Right lobe of liver (tissue), 6 donors: ENCODE results near the gene AFG1L. TPM values are rescaled to one million over a fixed set of nuclear protein-coding genes. Genes with fewer than 3 reads are reported as not detected.
A peak's percentile ranks its signal among the peaks of the same experiment; 100 is the strongest.

ENCODE experiments used
- ATAC-seq, 4 donors: fragments of 200-7000 bp; cut with Tn5 transposase; one replicate each; pipeline ENCODE4 v1.9.1; 2020; ENCODE audit warnings: mild to moderate bottlenecking in 4 of 4, moderate library complexity in 4 of 4
- DNase-seq, 3 donors: peaks; one replicate each; pipeline ENCODE4 v3.0.0-alpha.2; 2020
- H3K27ac ChIP-seq, 3 donors: fragments of 200-600 bp; one replicate each; pipeline ENCODE4 v1.8.0; 2022
- H3K27me3 ChIP-seq, 2 donors: fragments of 200-600 bp; one replicate each; pipeline ENCODE4 v1.8.0; 2022
- H3K36me3 ChIP-seq, 4 donors: fragments of 200-600 bp; sonication (generic) in 1 of 4; one replicate each; pipeline versions ENCODE4 v1.5.1 to v1.8.0; 2017 to 2022; ENCODE audit warnings: control low read depth in 1 of 4
- H3K4me1 ChIP-seq, 4 donors: fragments of 200-600 bp; sonication (generic) in 1 of 4; one replicate each; pipeline versions ENCODE4 v1.5.1 to v1.8.0; 2017 to 2022; ENCODE audit warnings: control low read depth in 1 of 4
- H3K4me3 ChIP-seq, 3 donors: fragments of 200-600 bp; one replicate each; pipeline ENCODE4 v1.8.0; 2022
- H3K9me3 ChIP-seq, 4 donors: fragments of 200-600 bp; sonication (generic) in 1 of 4; one replicate each; pipeline versions ENCODE4 v1.5.1 to v1.8.0; 2017 to 2022; ENCODE audit warnings: control low read depth in 1 of 4
- CTCF ChIP-seq, 4 donors: fragments of 200-600 bp in 3 of 4; fragments of 450-650 bp in 1 of 4; IDR thresholded peaks; one replicate each; pipeline versions ENCODE4 v1.5.1 to v1.8.0; 2016 to 2022; ENCODE audit warnings: antibody characterized with exemption in 4 of 4, mild to moderate bottlenecking in 2 of 4
- POLR2A ChIP-seq: fragments of 450-650 bp; IDR thresholded peaks from one replicate; pipeline ENCODE4 v1.6.1; 2017; ENCODE audit warnings: antibody characterized with exemption, mild to moderate bottlenecking
- WGBS: methylation state at CpG from one replicate; pipeline ENCODE4 v1.1.6; 2018; ENCODE audit warnings: low coverage, low lambda C conversion rate; ENCODE audit not compliant: insufficient coverage; ENCODE audit errors: missing lambda C conversion rate; 5-methylcytosine and 5-hydroxymethylcytosine counted together
- intact Hi-C, 2 donors: fragments of 100-400 bp; cut with DNase I; formaldehyde crosslinking; loops; one replicate each; pipeline versions ENCODE4 v1.11.2 to v1.14.1; 2022
- total RNA-seq, 6 experiments: library from RNA; depleted of rRNA in 2 of 6; stranded (reverse); fragments of >200 nt in 2 of 6; fragmentation: NEBNext Ultra II Directional in 3 of 6; extraction: Animal tissue kit (Norgen Biotek cat#: 25700) in 3 of 6; gene quantifications; one replicate each; pipeline versions ENCODE4 v1.1.0 to v1.2.4, GENCODE V29; 2016 to 2023
- donor health status: DM: no; HTN: yes; CAD: no.
- donor health status: DM: no; HTN: no; CAD: no.
- donor health status: DM: no; HTN: no; CAD: no.
- donor health status: DM: no; HTN: yes; CAD: no.
- donor health status: DM: no; HTN: yes; CAD: no.

AFG1L gene
- total RNA-seq, 6 experiments from 2014 or later, result 1.5 to 5.6 (median 4.6) TPM

DNA sequence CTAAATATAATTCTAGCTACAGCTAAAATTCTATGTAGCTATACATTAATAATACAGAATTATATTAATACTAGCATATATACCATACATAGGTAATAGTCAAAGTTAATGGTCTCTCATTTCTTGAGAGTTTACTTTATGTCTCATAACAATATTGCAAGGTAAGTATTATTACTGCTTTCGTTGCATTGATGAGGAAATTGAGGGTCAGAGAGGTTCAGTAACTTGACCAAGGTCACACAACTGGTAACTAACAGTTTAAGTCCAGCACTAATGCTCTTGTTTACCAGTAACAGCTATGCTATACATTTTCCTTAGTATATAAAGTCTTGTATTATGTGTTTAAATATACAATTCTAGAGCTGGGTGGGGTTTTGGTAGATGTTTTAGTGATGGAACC, 67.6 kb downstream of the AFG1L start:
- DNase-seq, result no peak
- no peaks in the 10 kb centered on the region for H3K36me3 ChIP-seq
- TF ChIP-seq CTCF (IDR thresholded peaks at IDR 0.05) (no peak), POLR2A (no peak)
- 32% methylated on average over 1 of the region's 1 CpG for WGBS
- H3K4me1 ChIP-seq, result peaks cover 0 to 26% (median 1%) of the 10 kb centered on the region in 4 donors
- H3K9me3 ChIP-seq, result no peaks in the 10 kb centered on the region
- H3K4me3 ChIP-seq, result no peak overlapping the region
- H3K27ac ChIP-seq, result peak overlapping the region in 2 of 3 donors; percentile 46 to 60
- no peak for ATAC-seq
- H3K27me3 ChIP-seq, result no peaks in the 10 kb centered on the region
- intact Hi-C loops, result no loop called here

DNA sequence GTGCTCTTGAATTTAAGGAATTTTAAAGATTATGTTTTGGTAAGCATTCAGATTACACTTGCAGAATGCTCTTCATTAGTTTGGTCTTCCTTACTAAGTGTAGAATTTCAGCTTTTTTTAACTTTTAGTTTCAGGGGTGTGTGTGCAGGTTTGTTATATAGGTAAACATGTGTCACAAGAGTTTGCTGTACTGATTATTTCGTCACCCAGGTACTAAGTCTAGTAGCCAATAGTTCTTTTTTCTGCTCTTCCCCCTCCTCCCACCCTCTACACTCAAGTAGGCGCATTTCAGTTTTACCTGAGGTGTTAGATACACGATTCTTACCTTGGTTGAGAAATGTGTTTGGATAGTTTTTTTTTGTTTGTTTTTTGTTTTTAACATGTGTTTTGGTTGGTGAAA, 68.3 kb downstream of the AFG1L start:
- H3K27ac ChIP-seq, result peak overlapping the region in 2 of 3 donors; percentile 46 to 60
- H3K36me3 ChIP-seq, result no peaks in the 10 kb centered on the region
- no peak overlapping the region for H3K4me3 ChIP-seq
- no peaks in the 10 kb centered on the region for H3K9me3 ChIP-seq
- intact Hi-C loops, result no loop called here
- ATAC-seq (peak; percentile 81 to 92 (median 88)), DNase-seq (no peak)
- H3K4me1 ChIP-seq, result peaks cover 0 to 26% (median 1%) of the 10 kb centered on the region in 4 donors
- H3K27me3 ChIP-seq, result no peaks in the 10 kb centered on the region
- WGBS, result 24% methylated on average over 3 of the region's 3 CpGs
- TF ChIP-seq POLR2A (no peak), CTCF (IDR thresholded peaks at IDR 0.05) (no peak)

DNA sequence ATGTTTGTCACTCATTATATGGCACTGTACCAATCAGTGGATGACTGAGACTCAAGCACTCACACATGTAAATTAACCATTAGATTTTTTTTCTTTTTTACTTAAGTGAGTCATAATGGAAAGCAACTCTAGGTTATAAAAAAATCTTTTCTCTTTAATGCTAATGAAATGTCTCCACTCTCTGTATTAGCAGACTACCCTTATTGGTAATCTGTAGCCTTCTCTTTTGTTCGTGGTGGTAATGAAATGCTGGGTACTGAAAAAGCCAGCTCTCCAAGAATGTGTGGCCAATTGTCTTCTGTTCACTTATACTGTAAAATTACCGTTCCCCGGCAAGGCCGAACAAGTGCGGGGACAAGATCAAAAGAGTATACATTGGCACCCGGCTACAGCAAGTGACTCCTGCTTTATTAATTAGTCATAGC, 69.0 kb downstream of the AFG1L start:
- Histone ChIP-seq H3K36me3 (no peaks in the 10 kb centered on the region), H3K27me3 (no peaks in the 10 kb centered on the region), H3K27ac (peak overlapping the region in 2 of 3 donors; percentile 17 to 60), H3K9me3 (no peaks in the 10 kb centered on the region), H3K4me3 (peak overlapping the region in 2 of 3 donors; percentile 2 to 31), H3K4me1 (peaks cover 0 to 26% (median 1%) of the 10 kb centered on the region in 4 donors)
- 37% methylated on average over 6 of the region's 6 CpGs for WGBS
- TF ChIP-seq POLR2A (no peak), CTCF (IDR thresholded peaks at IDR 0.05) (no peak)
- DNase-seq (no peak), ATAC-seq (peak; percentile 43 to 56 (median 48))
- intact Hi-C loops, result no loop called here

DNA sequence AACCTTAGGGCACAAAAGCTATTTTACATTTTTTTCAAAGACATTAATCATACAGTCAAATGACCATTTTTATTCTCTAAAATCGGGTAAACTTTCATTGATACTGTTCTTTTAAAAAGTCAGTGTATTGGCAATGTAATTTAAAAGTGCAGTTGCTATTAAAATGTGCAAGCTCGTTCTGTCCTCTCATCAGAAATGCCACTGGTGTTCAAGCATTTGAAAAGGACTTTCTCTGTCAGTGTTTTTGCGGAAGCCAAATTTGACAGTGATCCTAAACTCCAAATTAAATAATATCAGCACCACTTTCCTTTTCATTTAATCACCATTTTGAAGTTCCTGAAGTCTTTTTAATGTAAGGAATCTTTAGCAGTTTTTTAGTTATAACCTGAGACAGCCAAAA, 69.6 kb downstream of the AFG1L start:
- H3K9me3 ChIP-seq, result no peaks in the 10 kb centered on the region
- H3K27ac ChIP-seq, result peak overlapping the region in 2 of 3 donors; percentile 17 to 60
- peak overlapping the region in 2 of 3 donors; percentile 2 to 31 for H3K4me3 ChIP-seq
- TF ChIP-seq CTCF (IDR thresholded peaks at IDR 0.05), result no peak
- TF ChIP-seq POLR2A, result no peak
- intact Hi-C loops, result no loop called here
- DNase-seq (no peak), ATAC-seq (peak in 2 of 4 donors; percentile 10 to 24)
- H3K4me1 ChIP-seq, result peaks cover 0 to 26% (median 1%) of the 10 kb centered on the region in 4 donors
- WGBS, result 24% methylated on average over 3 of the region's 3 CpGs
- no peaks in the 10 kb centered on the region for H3K36me3 ChIP-seq
- no peaks in the 10 kb centered on the region for H3K27me3 ChIP-seq

- DNase-seq (no peak), ATAC-seq (no peak)
- intact Hi-C loops, result no loop called here
- Histone ChIP-seq H3K36me3 (no peaks in the 10 kb centered on the region), H3K4me1 (peaks cover 0 to 26% (median 1%) of the 10 kb centered on the region in 4 donors), H3K27me3 (no peaks in the 10 kb centered on the region), H3K9me3 (no peaks in the 10 kb centered on the region), H3K27ac (no peak overlapping the region), H3K4me3 (no peak overlapping the region)
- TF ChIP-seq CTCF (IDR thresholded peaks at IDR 0.05) (no peak), POLR2A (no peak)
Observed at GRCh38 chr6:108365478-108365877, 70.6 kb downstream of the AFG1L start.
